Endothelial cell of umbilical vein (primary cell): ENCODE results near the gene CD93. TPM values are rescaled to one million over a fixed set of nuclear protein-coding genes. Genes with fewer than 3 reads are reported as not detected.

Experiments used
- BruUV-seq: library from RNA; stranded (reverse); fragments of 400-500 nt; replicated peaks from 2 replicates; lab custom pipeline; 2021; lab: Mats Ljungman, UMichigan
- CTCF ChIA-PET: fragments of 300-600, 350-600 bp; sonication (Branson Sonifier 250); formaldehyde crosslinking; loops from one replicate; lab custom pipeline; 2021; ENCODE audit warnings: antibody characterized with exemption, inconsistent platforms; lab: Charles Lee
- POLR2A ChIA-PET: fragments of 300-600, 350-600 bp; sonication (Branson Sonifier 250); formaldehyde crosslinking; loops from one replicate; lab custom pipeline; 2021; ENCODE audit warnings: antibody characterized with exemption, inconsistent platforms; lab: Charles Lee
- DNase-seq: peaks from one replicate; pipeline ENCODE4 v3.0.0-alpha.2; 2011; ENCODE audit warnings: low read depth, low spot score
- FAIRE-seq: peaks from 2 replicates; lab custom pipeline; 2011; peaks lifted over from hg19 to GRCh38; lab: Jason Lieb, UNC
- H2AFZ ChIP-seq: 2 replicates; pipeline ENCODE4 v1.6.0; 2012; ENCODE audit warnings: low read depth, low read length, control low read depth, inconsistent platforms
- H3K27ac ChIP-seq: 2 replicates; pipeline ENCODE4 v1.5.1; 2011; ENCODE audit warnings: low read depth, mild to moderate bottlenecking, control low read depth, low read length, moderate library complexity; ENCODE audit not compliant: insufficient read depth
- H3K27me3 ChIP-seq, 2 experiments: 2 replicates each; pipeline versions ENCODE4 v1.6.0 to v1.6.1; 2011; ENCODE audit warnings: low read length in 2 of 2, mixed read lengths in 1 of 2; ENCODE audit not compliant: control insufficient read depth in 2 of 2, insufficient read depth in 2 of 2
- H3K36me3 ChIP-seq, 2 experiments: 2 replicates in 1 of 2; 3 replicates in 1 of 2; pipeline ENCODE4 v1.5.1; 2011; ENCODE audit warnings: low read length in 2 of 2, mild to moderate bottlenecking in 1 of 2, moderate library complexity in 1 of 2; ENCODE audit not compliant: control insufficient read depth in 2 of 2, insufficient read depth in 2 of 2; ENCODE audit errors: extremely low read depth in 1 of 2
- H3K4me1 ChIP-seq: 3 replicates; pipeline ENCODE4 v1.5.1; 2011; ENCODE audit warnings: mild to moderate bottlenecking, low read length; ENCODE audit not compliant: control insufficient read depth, insufficient read depth; ENCODE audit errors: extremely low read depth
- H3K4me2 ChIP-seq: 2 replicates; pipeline ENCODE4 v1.6.1; 2011; ENCODE audit warnings: low read length, control low read depth, mixed read lengths; ENCODE audit not compliant: insufficient read depth
- H3K4me3 ChIP-seq, 3 experiments: fragments of 200-600 bp in 1 of 3; sonication (generic), shearing (Covaris generic) in 1 of 3; replicated peaks in 1 of 3; 2 replicates each; pipeline ENCODE4 v1.5.1; 2011 to 2016; ENCODE audit warnings: control low read depth in 3 of 3, low read length in 3 of 3, mild to moderate bottlenecking in 2 of 3, inconsistent platforms in 1 of 3, low read depth in 1 of 3, moderate library complexity in 1 of 3; ENCODE audit not compliant: insufficient read depth in 1 of 3
- H3K79me2 ChIP-seq: 2 replicates; pipeline ENCODE4 v1.6.0; 2012; ENCODE audit warnings: low read length, inconsistent platforms; ENCODE audit not compliant: control insufficient read depth, insufficient read depth
- H3K9ac ChIP-seq: replicated peaks from 2 replicates; pipeline ENCODE3; 2011; ENCODE audit warnings: low read length, control low read depth; ENCODE audit not compliant: insufficient read depth; ENCODE audit errors: extremely low read depth
- H3K9me1 ChIP-seq: replicated peaks from 3 replicates; pipeline ENCODE4 v1.6.0; 2011; ENCODE audit warnings: mild to moderate bottlenecking, low read length; ENCODE audit not compliant: control insufficient read depth, insufficient read depth; ENCODE audit errors: extremely low read depth
- H3K9me3 ChIP-seq: replicated peaks from 2 replicates; pipeline ENCODE4 v1.5.1; 2012; ENCODE audit warnings: low read length, inconsistent platforms; ENCODE audit not compliant: control insufficient read depth, insufficient read depth
- H4K20me1 ChIP-seq: replicated peaks from 2 replicates; pipeline ENCODE3; 2011; ENCODE audit warnings: mild to moderate bottlenecking, low read length; ENCODE audit not compliant: control insufficient read depth, insufficient read depth; ENCODE audit errors: extremely low read depth
- CTCF ChIP-seq, 2 donors: IDR thresholded peaks; 1 replicate in 1 of 2; 2 replicates in 1 of 2; pipeline ENCODE4 v1.5.1; 2011; ENCODE audit warnings: low read length in 2 of 2, mild to moderate bottlenecking in 2 of 2, moderate library complexity in 2 of 2, control low read depth in 1 of 2, inconsistent platforms in 1 of 2, low read depth in 1 of 2; ENCODE audit not compliant: insufficient read depth in 1 of 2; ENCODE audit errors: extremely low read depth in 1 of 2
- EZH2 ChIP-seq: IDR thresholded peaks from 2 replicates; pipeline ENCODE4 v1.6.1; 2012; ENCODE audit warnings: borderline replicate concordance, low read depth, mild to moderate bottlenecking, moderate library complexity, low read length, inconsistent platforms; ENCODE audit not compliant: severe bottlenecking
- FOS ChIP-seq: IDR thresholded peaks from 2 replicates; pipeline ENCODE4 v1.6.1; 2011; ENCODE audit warnings: mild to moderate bottlenecking, low read length, moderate library complexity, borderline replicate concordance; ENCODE audit not compliant: insufficient read depth
- GATA2 ChIP-seq: IDR thresholded peaks from 2 replicates; pipeline ENCODE4 v1.7.0; 2011; ENCODE audit warnings: low read depth, mild to moderate bottlenecking, moderate library complexity, mixed read lengths, low read length; ENCODE audit not compliant: insufficient read length, insufficient read depth
- JUN ChIP-seq: IDR thresholded peaks from 2 replicates; pipeline ENCODE4 v1.6.1; 2011; ENCODE audit warnings: borderline replicate concordance, low read depth; ENCODE audit not compliant: insufficient read length, insufficient read depth
- MAX ChIP-seq: IDR thresholded peaks from 2 replicates; pipeline ENCODE4 v1.6.1; 2011; ENCODE audit not compliant: insufficient read depth, insufficient read length
- MYC ChIP-seq: IDR thresholded peaks from one replicate; pipeline ENCODE4 v1.6.1; 2011; ENCODE audit warnings: mild to moderate bottlenecking, low read depth, low read length
- POLR2A ChIP-seq: IDR thresholded peaks from 2 replicates; pipeline ENCODE4 v1.6.1; 2012; ENCODE audit warnings: low read depth, mild to moderate bottlenecking, control low read depth, low read length
- POLR2AphosphoS5 ChIP-seq: IDR thresholded peaks from 2 replicates; pipeline ENCODE4 v1.6.1; 2012; ENCODE audit warnings: low read depth, mild to moderate bottlenecking, control low read depth, low read length, moderate library complexity; ENCODE audit not compliant: insufficient read depth
- dilution Hi-C: fragments of 300-500 bp; cut with MboI; formaldehyde crosslinking; loops from one replicate; pipeline ENCODE4 v1.15.0; 2019; ENCODE audit warnings: low sequenced_read_pairs; ENCODE audit not compliant: extremely low pct_ligation_motif_present
- intact Hi-C: fragments of 100-400 bp; cut with micrococcal nuclease; formaldehyde crosslinking; loops from one replicate; pipeline ENCODE4 v1.10.0; 2022
- polyA plus RNA-seq, 4 experiments: library from polyadenylated mRNA; depleted of rRNA in 3 of 4; stranded (reverse) in 3 of 4; unstranded in 1 of 4; fragments of >200 nt; gene quantifications; 2 replicates each; pipeline versions ENCODE4 v1.2.1 to v1.2.3, GENCODE V29; 2011 to 2012; ENCODE audit warnings: missing spikeins in 1 of 4
- total RNA-seq: library from RNA; stranded (reverse); gene quantifications from 2 replicates; pipeline ENCODE4 v1.2.3, GENCODE V29; 2021

The CD93 gene
- total and polyA plus RNA-seq, 2 donors (not counting 3 experiments of a cell fraction or from before 2014, with no cell fraction given): 180 to 413 TPM

- H4K20me1 ChIP-seq: no peaks in the 10 kb centered on the region
- no peaks in the 10 kb centered on the region for H3K9me3 ChIP-seq
- TF ChIP-seq GATA2 (no peak), MAX (no peak), FOS (no peak), POLR2AphosphoS5 (no peak), EZH2 (no peak), MYC (no peak), JUN (no peak), CTCF (IDR thresholded peaks at IDR 0.05; ENCODE audit: extremely low read depth in 1 of 2, insufficient read depth in 1 of 2, low read depth in 1 of 2, low read length in 2 of 2) (no peak), POLR2A (no peak)
- POLR2A ChIA-PET: no interaction called here
- no peaks in the 10 kb centered on the region for H3K79me2 ChIP-seq
- no peak for DNase-seq
- H3K9me1 ChIP-seq: no peaks in the 10 kb centered on the region
- CTCF ChIA-PET: interaction anchor here (1.1 kb wide), 1 partner anchor 342 kb away, joined by 3 read pairs; no protein-coding TSS in a partner anchor
- no peaks in the 10 kb centered on the region for H3K4me1 ChIP-seq
- no peaks in the 10 kb centered on the region for H3K36me3 ChIP-seq
- H2AFZ ChIP-seq: no peak overlapping the region
- no peak overlapping the region for H3K27ac ChIP-seq
- peaks cover 12 to 21% of the 10 kb centered on the region in 2 experiments for H3K27me3 ChIP-seq
- H3K9ac ChIP-seq: no peak overlapping the region
- intact Hi-C loops (no loop called here), dilution Hi-C loops (no loop called here)
- H3K4me3 ChIP-seq: no peak overlapping the region
- BruUV-seq: no TSS peak
- no peak for FAIRE-seq
- no peak overlapping the region for H3K4me2 ChIP-seq
These were observed 52.2 kb downstream of the CD93 start for GRCh38 chr20:23033918-23034317.
